Gastroesophageal sphincter (tissue), 4 donors: Measurements from ENCODE around the gene BMP4. TPM values are rescaled to one million over a fixed set of nuclear protein-coding genes. Genes with fewer than 3 reads are reported as not detected.

Experiments
- ATAC-seq: fragments of 150-250 bp; one replicate; pipeline ENCODE4 v1.9.1; 2016; ENCODE audit warnings: mild to moderate bottlenecking, moderate library complexity
- H3K27ac ChIP-seq, 4 donors: fragments of 200-600 bp; sonication (generic) in 3 of 4; 1 replicate in 3 of 4; 2 replicates in 1 of 4; pipeline ENCODE4 v1.5.1; 2016 to 2019
- H3K27me3 ChIP-seq: fragments of 200-600 bp; sonication (generic); one replicate; pipeline ENCODE4 v1.5.1; 2019
- H3K36me3 ChIP-seq, 2 donors: fragments of 200-600 bp; sonication (generic); one replicate each; pipeline ENCODE4 v1.5.1; 2019; ENCODE audit warnings: control low read depth in 1 of 2
- H3K4me1 ChIP-seq, 3 donors: fragments of 200-600 bp; sonication (generic); 1 replicate in 2 of 3; 2 replicates in 1 of 3; pipeline ENCODE4 v1.5.1; 2016 to 2019; ENCODE audit warnings: control low read depth in 2 of 3
- H3K4me3 ChIP-seq, 2 donors: fragments of 200-600 bp; sonication (generic); one replicate each; pipeline ENCODE4 v1.5.1; 2019; ENCODE audit warnings: mild to moderate bottlenecking in 1 of 2, moderate library complexity in 1 of 2
- H3K9me3 ChIP-seq, 3 donors: fragments of 200-600 bp; sonication (generic); one replicate each; pipeline ENCODE4 v1.5.1; 2017 to 2019; ENCODE audit warnings: control low read depth in 2 of 3
- CTCF ChIP-seq, 4 experiments: fragments of 200-600 bp in 2 of 4; fragments of 450-650 bp in 2 of 4; sonication (generic) in 1 of 4; IDR thresholded peaks; one replicate each; pipeline ENCODE4 v1.5.1; 2017 to 2019; ENCODE audit warnings: antibody characterized with exemption in 4 of 4, mild to moderate bottlenecking in 2 of 4, moderate library complexity in 2 of 4
- EP300 ChIP-seq: sonication (generic); formaldehyde crosslinking; IDR thresholded peaks from one replicate; pipeline ENCODE4 v1.6.1; 2017; ENCODE audit warnings: antibody characterized with exemption, mild to moderate bottlenecking
- POLR2A ChIP-seq, 2 donors: fragments of 450-650 bp; IDR thresholded peaks; one replicate each; pipeline ENCODE4 v1.6.1; 2017; ENCODE audit warnings: antibody characterized with exemption in 2 of 2, mild to moderate bottlenecking in 2 of 2, moderate library complexity in 1 of 2
- POLR2AphosphoS5 ChIP-seq: sonication (generic); formaldehyde crosslinking; IDR thresholded peaks from one replicate; pipeline ENCODE4 v1.6.1; 2017; ENCODE audit warnings: antibody characterized with exemption
- WGBS, 2 donors: methylation state at CpG; one replicate each; pipeline ENCODE4 v1.1.5; 2018; ENCODE audit warnings: low coverage in 1 of 2; 5-methylcytosine and 5-hydroxymethylcytosine counted together
- total RNA-seq, 4 donors: library from RNA; depleted of rRNA; stranded (reverse); fragments of >200 nt; gene quantifications; one replicate each; pipeline ENCODE4 v1.1.0, GENCODE V29; 2016

BMP4 gene
- total RNA-seq, 4 donors from 2014 or later, result 11.3 to 81.2 (median 26.6) TPM

GRCh38 chr14:53964249-53964648 is 7.6 kb upstream of the BMP4 start:
- no peaks in the 10 kb centered on the region for H3K36me3 ChIP-seq
- WGBS, 2 donors, result 69% methylated on average over 4 of the region's 4 CpGs; no CpG with 5 or more reads in 1 of the 2 donors
- H3K27ac ChIP-seq, result no peak overlapping the region
- H3K4me1 ChIP-seq, result peaks cover 0 to 14% (median 6%) of the 10 kb centered on the region in 3 donors
- H3K27me3 ChIP-seq, result peaks cover 75% of the 10 kb centered on the region
- no peak for ATAC-seq
- H3K4me3 ChIP-seq, result no peak overlapping the region
- no peak for TF ChIP-seq POLR2A (IDR thresholded peaks at IDR 0.05)
- no peak for TF ChIP-seq POLR2AphosphoS5
- H3K9me3 ChIP-seq, result no peaks in the 10 kb centered on the region

- Histone ChIP-seq H3K4me3 (peak overlapping the region in 1 of 2 donors; percentile 42), H3K9me3 (no peaks in the 10 kb centered on the region), H3K4me1 (peaks cover 0 to 14% (median 6%) of the 10 kb centered on the region in 3 donors), H3K27me3 (peaks cover 82% of the 10 kb centered on the region), H3K27ac (no peak overlapping the region), H3K36me3 (no peaks in the 10 kb centered on the region)
- ATAC-seq, result peak; percentile 67
- 12% methylated on average over 38 of the region's 55 CpGs; no CpG with 5 or more reads in 1 of the 2 donors for WGBS, 2 donors
- TF ChIP-seq POLR2AphosphoS5 (no peak), POLR2A (IDR thresholded peaks at IDR 0.05) (no peak), CTCF (IDR thresholded peaks at IDR 0.05) (peak in 3 of 4 experiments; percentile 20 to 46 (median 38)), EP300 (no peak)
These were observed 6.9 kb upstream of the BMP4 start for GRCh38 chr14:53963320-53964227.

- no peak overlapping the region for H3K4me3 ChIP-seq
- no peak for ATAC-seq
- peaks cover 0 to 14% (median 6%) of the 10 kb centered on the region in 3 donors for H3K4me1 ChIP-seq
- H3K27ac ChIP-seq, result no peak overlapping the region
- H3K9me3 ChIP-seq, result no peaks in the 10 kb centered on the region
- peaks cover 88% of the 10 kb centered on the region for H3K27me3 ChIP-seq
- TF ChIP-seq CTCF (IDR thresholded peaks at IDR 0.05), result no peak
- TF ChIP-seq EP300, result no peak
- TF ChIP-seq POLR2AphosphoS5, result no peak
- no peak for TF ChIP-seq POLR2A (IDR thresholded peaks at IDR 0.05)
- H3K36me3 ChIP-seq, result no peaks in the 10 kb centered on the region
- WGBS, 2 donors, result 56 to 80% methylated on average over 1 to 6 of the region's 6 CpGs
These were observed 6.3 kb upstream of the BMP4 start for GRCh38 chr14:53962953-53963319.

- peaks cover 0 to 44% (median 8%) of the 10 kb centered on the region in 3 donors for H3K4me1 ChIP-seq
- 94 to 95% methylated on average over 2 of the region's 2 CpGs for WGBS, 2 donors
- H3K36me3 ChIP-seq, result no peaks in the 10 kb centered on the region
- no peaks in the 10 kb centered on the region for H3K9me3 ChIP-seq
- peaks cover 88% of the 10 kb centered on the region for H3K27me3 ChIP-seq
- no peak for ATAC-seq
- no peak for TF ChIP-seq POLR2AphosphoS5
- no peak for TF ChIP-seq EP300
- TF ChIP-seq POLR2A (IDR thresholded peaks at IDR 0.05), result no peak
- no peak for TF ChIP-seq CTCF (IDR thresholded peaks at IDR 0.05)
- H3K4me3 ChIP-seq, result no peak overlapping the region
- no peak overlapping the region for H3K27ac ChIP-seq
These were observed 2.0 kb upstream of the BMP4 start for GRCh38 chr14:53958628-53959027.

GRCh38 chr14:53957739-53958138 is 1.1 kb upstream of the BMP4 start:
- TF ChIP-seq POLR2AphosphoS5 (no peak), EP300 (no peak), CTCF (IDR thresholded peaks at IDR 0.05) (no peak), POLR2A (IDR thresholded peaks at IDR 0.05) (no peak)
- H3K36me3 ChIP-seq, result no peaks in the 10 kb centered on the region
- H3K27me3 ChIP-seq, result peaks cover 83% of the 10 kb centered on the region
- H3K9me3 ChIP-seq, result no peaks in the 10 kb centered on the region
- H3K27ac ChIP-seq, result no peak overlapping the region
- no peak overlapping the region for H3K4me3 ChIP-seq
- H3K4me1 ChIP-seq, result peaks cover 0 to 44% (median 4%) of the 10 kb centered on the region in 3 donors
- ATAC-seq, result no peak
